HG03575 (cell line): ENCODE data around the gene CASQ1.

Source experiments
- ATAC-seq: cut with Tn5 transposase; IDR thresholded peaks from one replicate; pipeline ENCODE4 v1.9.1; 2021; ENCODE audit not compliant: unreplicated experiment, insufficient number of reproducible peaks, low FRiP score; ENCODE audit errors: extremely low read depth

Gene CASQ1

DNA sequence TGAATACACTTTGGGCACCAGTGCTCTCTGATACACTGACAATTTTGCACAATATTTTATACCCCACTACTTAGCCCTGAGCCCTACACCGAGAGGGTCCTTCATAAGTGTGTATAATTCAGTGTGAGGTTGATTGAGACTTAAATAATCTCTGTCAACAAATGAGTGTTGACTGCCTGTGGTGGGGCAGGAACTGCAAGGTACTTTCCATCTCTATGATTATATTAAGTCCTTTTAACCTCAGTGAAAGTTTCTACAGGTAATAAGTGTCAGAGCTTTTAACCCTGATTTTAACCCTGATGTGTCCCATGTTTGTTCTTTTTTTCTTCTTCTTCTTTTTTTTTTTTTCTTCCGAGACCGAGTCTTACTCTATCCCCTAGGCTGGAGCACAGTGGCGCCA, 5.8 kb downstream of the CASQ1 start:
- no peak for ATAC-seq

DNA sequence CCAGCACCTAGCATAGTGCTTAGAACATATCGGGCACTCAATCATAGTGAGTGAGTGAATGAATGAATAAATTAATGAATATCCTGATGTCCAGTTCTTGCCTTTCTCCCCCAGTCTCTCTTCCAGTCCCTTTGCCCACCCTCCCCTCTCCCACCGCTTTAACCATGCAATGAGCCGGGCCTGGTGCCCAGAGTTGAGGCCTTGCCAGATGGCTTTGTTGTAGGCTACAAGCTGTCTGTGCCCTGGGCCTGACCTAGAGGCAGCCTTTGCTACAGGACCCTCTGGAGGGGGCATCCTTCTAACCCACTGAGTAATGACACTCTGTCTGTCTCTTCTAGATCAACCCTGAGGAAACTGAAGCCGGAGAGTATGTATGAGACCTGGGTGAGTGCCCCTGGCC, 6.9 kb downstream of the CASQ1 start:
- ATAC-seq, result no peak

DNA sequence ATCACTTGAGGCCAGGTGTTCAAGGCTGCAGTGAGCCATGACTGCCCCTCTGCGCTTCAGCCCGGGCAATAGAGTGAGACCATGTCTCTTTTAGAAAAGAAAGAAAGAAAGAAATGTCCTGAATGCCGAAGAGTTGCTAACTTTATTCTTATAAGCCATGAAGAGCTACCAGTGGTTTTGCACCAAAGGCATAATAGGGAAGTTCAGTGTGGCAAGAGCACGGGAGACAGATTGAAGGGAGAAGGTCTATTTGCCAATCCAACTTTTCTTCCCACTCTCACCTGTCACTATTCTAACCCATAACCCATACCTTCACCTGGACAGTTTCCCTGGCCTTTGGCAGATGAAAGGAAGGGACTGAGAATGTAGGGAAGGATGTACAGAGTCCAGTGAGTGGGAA, 10.4 kb downstream of the CASQ1 start:
- ATAC-seq, result no peak

DNA sequence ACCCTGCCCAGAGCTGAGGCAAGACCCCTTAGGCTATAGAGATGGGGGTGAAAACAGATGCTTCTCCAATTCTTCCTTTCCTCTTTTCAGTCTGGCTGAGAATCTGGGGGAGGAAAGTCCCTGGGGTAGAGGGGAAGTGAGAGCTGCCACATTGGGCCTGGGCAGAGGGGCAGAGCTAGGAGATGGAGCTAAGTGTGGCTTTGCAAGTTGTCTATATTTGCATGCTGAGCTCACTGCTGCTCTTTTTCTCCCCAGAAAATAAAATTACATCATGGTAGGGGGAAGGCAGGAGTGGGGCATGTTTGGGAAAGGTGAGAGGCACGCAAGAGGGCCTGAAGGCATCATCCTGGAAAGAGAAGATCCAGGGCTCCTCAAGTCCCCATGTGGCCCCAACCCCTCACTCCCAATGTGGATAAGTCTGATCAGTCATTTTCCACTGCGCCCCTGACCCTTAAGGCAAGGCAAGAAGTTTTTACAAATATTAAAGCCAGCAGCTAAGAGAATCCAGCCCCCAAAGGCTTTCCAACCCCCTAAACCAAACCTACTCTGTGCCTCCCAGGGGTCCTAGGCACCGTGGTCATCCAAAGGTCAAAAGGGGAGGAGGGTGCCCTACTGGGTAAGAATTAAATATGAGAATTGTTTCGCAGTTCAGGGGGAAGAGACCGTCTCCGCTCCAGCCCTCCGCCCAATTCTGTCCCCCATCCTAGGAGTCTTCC, 14.3 kb downstream of the CASQ1 start:
- no peak for ATAC-seq

DNA sequence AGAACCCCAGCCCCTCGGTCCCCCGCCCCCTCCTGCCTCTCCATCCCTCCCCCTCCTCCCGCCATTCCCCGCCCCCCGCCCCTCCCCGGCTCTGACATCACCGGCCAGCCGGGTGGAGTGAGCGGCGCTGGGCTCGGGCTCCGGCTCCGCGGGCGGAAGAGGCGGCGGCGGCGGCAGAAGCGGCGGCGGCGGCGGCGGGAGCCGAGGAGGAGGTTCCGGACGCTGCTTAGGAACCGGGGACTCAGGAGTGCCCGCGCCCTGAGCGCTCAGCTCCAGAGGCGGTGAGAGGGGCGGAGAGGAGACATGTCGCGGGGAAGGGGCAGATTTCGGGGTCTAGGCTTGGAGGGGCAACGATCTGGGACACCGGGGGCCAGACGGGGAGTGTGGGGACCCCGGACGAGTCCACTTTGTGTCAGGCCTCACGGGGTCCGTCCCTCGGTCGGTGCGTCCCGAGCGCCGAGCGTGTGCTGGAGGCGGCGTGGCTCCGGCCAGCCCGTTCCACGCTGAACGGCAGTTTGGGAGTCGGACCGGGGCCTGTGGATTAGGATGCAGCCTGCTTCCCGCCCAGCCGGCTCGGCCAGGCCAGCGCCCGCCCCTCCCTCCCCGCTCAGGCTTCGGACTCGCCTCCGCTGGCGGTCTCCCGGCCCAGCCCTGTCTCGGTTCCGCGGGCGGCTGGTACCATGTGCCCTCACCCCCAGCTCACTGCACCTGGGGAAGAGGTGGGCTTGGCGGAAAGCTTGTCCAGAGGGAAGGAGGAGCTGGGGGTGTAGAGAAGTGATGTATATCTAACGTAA, 15.1 kb downstream of the CASQ1 start, which contains the start of gene PEA15:
PEA15 (plus strand) TSS at position 143 of the 794 bp plus-strand sequence. CDS start 6,161 bp downstream, outside the sequence.
- ATAC-seq, result no peak

DNA sequence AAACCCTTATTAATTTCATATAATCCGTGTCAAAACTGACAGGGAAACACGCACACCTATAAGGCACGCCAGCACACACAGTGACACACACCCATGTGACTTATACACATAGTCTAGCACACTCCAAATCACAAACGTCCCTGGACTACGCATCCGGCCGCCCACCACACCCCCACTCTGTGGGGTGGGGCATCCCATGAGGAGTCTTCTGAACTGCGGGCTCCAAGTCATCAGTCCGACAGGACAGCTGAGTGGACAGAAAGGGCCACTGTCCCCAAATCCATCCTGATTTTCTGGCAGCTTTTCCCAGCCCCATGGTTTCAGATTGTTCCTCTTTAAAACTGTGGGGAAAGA, 15.6 kb downstream of the CASQ1 start:
- ATAC-seq, result no peak

DNA sequence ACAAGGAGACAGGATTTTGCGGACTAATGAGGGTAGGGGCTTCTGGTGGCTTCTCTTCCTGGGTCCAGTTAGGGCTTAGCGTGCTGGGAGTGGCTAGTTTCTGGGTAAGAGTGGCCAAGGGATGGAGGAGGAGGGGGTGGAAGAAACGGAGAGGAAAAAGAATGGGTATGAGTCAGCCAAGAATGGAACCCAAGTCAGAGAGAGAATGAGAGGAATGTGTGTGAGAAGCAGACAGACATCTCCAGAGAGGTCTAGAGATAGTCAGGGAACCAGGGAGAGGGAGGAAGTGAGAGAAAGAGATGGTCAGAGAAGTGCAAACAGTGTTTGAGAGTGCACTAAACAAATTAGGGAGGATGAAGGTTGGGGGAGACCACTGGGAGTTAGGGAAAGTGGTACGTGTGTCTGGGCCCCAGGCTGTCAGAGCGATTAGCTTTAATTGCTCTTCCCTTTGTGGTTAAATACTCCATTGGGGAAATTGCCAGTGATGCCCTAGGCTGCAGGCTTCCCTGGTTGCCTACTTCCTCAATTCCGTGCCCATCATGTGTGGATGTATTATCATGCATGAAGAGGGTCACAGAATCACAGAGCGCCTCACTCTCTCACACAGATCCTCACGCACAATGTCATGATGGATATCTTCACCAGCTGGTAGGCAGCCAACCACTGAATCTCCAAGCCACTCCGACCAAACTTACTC, 16.2 kb downstream of the CASQ1 start:
- ATAC-seq, result no peak

DNA sequence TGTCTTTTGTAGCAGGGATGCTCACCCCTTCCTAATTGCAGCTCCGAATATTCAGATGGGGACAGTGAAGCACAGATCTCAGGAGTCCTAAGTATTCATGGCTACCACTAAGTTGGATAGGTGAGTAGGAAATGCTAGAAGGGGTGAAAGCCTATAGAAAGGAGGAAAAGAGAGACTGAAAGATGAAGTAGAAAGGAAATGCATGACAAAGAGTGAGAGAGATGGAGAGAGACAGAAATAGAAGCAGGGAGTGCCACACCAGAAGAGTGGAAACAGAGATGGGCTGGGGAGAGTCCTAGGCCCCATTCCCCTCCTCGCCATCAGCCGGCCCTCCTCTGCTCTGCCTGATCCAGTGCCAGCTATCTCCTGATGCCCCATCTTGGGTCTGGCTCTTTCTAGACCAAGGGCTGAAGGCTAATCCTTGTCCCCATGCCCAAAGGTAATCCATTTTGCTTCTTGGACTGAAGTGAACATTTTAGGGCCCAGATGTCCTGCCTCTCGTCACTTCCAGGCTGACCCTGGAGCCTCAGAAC, 16.8 kb downstream of the CASQ1 start:
- ATAC-seq, result no peak

DNA sequence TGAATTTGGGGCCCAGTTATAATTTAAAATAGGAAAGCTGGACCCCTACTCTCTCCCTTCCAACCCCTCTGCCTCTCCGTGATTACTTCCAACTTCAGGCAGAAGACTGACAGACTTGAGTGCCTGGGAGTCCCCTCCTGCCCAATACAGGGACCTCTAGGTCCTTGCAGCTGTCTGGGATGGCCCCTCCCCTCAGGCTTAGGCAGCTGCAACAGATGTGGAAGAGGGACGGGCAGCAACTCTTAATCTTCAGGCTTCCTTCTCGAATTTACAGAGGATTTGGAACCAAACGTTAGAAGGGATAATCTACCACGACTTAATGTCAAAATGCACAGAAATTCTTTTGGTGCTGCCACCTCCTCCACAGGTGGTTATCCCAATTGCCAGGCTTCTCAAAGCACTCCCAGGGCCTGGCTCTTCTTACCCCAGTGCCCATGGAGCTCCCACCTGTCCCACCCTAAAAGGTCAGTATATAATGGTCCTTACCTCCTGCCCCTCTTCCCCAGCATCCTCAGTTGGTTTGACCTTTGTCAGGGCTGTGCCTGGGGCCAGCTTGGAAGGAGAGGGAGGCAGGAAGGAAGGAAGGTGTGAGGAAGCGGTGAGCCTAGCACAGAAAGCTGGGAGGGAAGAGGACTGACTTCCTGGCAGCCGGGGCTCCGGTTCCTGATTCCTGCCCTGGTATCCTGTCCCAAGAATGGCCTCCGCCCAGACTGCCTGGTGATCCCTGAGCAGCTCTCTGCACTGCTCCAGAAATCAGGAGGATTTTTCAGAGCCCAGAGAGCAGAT, 17.6 kb downstream of the CASQ1 start:
- ATAC-seq, result no peak

DNA sequence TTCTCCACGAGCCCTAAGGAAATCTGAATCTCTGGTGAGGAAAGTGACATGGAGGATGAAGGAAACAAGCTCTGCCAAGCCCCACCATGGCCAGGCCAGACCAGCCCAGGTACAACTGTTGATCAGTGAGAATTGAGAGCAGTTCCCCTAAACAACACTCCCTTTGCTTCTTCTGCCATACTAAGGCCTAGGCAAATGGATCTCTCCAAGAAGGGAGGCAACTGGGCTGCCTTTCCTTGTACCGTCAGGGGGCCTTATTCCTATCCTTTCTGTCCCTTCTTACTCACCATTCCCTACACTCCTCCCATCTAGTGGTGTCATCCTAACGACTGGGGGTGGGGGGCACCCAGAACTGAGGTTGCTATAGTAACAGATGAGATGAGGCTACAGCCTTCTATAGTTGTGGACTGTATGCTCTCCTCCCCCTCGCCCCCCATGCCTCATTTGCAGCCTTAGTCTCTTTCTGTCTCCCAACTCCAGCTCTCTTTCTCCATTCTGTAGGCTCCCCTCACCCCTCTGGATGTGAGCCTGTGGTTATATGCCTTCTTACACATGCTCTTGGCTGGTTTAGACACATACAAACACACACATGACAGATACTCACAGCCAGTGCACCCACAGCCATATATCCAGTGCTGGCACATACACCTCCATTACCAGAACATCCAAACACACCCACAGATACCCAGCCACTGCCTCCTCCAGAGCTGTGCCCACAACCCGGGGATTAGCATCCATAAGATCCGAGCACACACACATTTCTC, 18.4 kb downstream of the CASQ1 start:
- ATAC-seq, result no peak

DNA sequence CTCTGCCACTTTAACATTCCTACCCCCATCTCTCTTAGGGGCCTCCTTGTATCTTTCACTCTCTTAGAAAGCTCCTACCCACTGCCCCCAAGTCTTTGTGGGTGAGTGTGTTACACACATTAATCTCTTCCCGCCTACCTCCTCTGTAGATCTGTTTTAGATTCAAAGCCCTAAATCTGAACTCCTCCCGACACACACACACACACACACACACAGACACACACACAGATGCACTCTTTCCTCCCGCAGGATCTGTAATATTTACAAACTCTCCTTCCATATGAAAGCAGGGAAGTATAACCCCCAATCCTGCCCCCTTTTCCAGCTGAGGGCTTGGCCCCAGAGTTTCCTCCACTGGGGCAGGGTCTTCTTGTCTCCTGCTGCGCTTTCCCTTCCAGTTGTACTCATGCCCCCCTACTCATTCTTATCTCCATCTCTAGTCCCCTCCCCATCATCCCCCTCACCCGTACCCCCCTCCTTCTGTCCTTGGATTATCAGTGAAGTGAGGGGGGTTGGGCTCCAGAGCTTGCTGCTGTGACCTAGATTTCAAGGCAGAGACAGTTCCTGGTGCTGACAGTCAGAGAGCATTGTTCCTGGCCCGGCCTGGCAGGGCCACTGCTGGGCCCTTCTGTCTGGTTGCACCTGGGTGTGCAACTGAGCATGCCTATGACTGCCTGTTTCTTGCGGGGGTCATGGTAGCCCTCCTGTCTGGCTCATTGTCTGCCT, 19.1 kb downstream of the CASQ1 start:
- no peak for ATAC-seq

DNA sequence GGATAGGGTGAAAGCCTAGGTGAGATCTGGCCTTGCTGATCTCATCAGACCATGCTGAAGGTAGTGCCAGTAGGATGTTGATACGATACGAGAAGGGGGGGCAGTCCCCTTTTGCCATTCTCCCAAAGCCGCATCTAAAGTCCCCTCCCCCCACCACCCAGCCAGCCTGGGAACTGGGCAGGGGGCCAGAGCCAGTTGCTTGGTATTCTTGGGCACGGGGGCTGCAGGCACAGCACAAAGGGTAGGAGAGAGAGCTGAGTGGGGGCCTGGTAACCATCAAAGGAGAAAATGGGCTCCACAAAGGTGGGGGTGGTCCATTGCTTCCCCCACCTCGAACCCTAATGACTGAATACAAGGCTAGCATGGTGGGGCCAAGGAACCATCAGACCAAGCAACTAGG, 20.2 kb downstream of the CASQ1 start:
- no peak for ATAC-seq

DNA sequence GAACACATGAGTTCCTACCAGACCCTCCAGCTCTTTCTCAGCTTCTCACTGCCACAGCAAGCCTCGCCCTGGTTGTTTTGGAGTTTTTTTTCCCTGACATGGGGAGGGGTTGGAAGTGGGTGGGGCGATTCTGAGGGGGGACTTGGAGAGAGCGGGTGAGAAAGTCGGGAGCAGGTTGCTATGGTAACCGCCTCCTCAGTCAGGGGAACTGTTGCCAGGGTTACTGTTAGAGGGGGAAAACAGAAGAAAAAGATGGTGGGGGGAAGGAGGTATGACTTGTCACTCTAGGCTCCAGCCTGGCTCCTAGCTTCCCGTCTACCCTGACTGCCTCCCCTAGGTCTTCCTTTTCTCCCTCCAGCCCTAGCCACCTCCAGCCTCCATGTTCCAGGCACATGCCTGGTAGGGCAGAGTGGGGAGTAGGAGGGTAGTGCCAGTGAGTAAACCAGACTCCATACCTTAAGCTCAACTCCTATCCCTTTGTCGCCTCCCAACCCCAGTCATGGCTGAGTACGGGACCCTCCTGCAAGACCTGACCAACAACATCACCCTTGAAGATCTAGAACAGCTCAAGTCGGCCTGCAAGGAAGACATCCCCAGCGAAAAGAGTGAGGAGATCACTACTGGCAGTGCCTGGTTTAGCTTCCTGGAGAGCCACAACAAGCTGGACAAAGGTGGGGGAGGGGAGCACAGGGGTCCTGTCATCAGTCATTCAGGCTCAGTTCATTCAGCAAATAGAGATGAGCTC, 20.8 kb downstream of the CASQ1 start:
- no peak for ATAC-seq

DNA sequence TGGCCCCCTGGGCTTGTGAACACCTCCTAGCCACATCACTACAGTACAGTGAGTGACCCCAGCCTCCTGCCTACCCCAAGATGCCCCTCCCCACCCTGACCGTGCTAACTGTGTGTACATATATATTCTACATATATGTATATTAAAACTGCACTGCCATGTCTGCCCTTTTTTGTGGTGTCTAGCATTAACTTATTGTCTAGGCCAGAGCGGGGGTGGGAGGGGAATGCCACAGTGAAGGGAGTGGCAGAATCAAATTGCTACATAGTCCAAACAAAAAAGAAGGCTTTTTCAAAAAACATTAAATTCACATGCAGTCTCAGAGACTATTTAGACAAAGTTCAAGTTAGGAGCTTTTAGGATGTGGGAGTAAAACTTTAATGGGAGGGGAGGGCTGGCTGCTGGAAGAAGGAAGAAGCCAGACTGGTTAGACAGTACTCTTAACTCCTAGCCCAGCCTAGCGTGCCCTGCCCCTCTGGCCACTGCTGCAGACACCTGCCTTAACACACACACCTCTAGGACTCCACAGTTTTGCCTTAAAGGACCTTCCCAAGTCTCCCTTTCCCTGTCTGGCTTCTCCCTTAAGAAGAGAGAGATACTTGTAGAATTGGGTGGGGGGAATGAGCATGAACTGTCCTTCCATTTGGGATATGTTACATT, 24.2 kb downstream of the CASQ1 start:
- no peak for ATAC-seq

DNA sequence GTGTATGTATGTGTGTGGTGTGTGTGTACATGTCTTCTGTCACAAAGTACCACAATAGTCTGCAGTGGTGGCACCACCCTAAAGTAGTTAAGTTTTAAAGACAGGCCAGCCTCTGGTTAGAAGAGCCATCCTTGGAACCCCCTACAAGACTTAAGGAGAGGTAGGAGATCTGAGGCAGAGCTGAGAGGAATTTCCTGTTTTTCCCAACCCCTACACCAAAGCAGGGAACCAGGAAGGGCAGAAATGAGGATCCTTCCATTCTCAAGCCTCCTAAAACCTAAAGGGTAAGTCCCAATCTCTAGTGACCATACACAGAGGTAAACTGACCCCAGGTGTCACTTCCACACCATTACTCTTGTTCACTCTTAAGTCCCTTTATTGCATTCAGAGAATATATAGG, 25.9 kb downstream of the CASQ1 start:
- ATAC-seq, result no peak

DNA sequence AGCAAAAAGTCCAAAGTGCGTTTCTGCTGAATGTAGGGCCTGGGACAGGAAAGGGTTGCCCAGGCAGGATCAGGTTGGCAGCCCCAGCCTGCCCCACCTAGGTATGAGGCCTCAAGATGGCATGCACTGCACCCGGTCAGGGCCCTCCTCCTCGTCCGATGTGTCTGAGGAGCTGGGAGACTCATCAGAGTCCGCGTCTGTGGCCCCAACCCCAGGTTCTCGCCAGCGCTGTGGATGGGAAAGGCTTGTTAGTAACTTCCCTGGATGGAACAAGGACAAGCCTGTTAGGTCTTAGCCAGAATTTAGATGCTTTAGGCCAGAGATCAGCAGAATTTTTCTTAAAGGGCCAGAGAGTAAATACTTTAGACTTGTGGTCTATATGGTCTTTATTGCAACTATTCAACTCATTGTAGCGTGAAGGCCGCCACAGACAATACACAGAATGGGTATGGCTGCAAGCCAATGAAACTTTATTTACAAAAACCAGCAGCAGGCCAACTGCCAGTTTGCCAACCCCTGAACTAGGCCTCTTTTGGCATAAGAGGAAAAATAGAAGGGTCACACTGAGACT, 27.2 kb downstream of the CASQ1 start:
- ATAC-seq, result no peak
